Left lung (tissue), 14 donors: ENCODE measurements around the gene ZNF318. TPM values are rescaled to one million over a fixed set of nuclear protein-coding genes. Genes with fewer than 3 reads are reported as not detected.
A peak's percentile ranks its signal among the peaks of the same experiment; 100 is the strongest.
"Not testable (repeated sequence)": the region's sequence is repeated elsewhere in the genome, so short reads cannot be mapped to it uniquely, and the experiment has no call there.

ENCODE experiments used
- ATAC-seq: fragments of 200-7000 bp; cut with Tn5 transposase; one replicate; pipeline ENCODE4 v1.9.1; 2020; ENCODE audit warnings: moderate library complexity
- DNase-seq, 4 donors: peaks; one replicate each; pipeline ENCODE4 v3.0.0-alpha.2; 2013 to 2020
- H3K27ac ChIP-seq, 2 donors: fragments of 200-600 bp; sonication (generic) in 1 of 2; one replicate each; pipeline versions ENCODE4 v1.5.0 to v1.8.0; 2020 to 2021
- H3K27me3 ChIP-seq, 2 donors: fragments of 200-600 bp; sonication (generic) in 1 of 2; one replicate each; pipeline versions ENCODE4 v1.5.0 to v1.8.0; 2020 to 2021
- H3K36me3 ChIP-seq, 2 donors: fragments of 200-600 bp; sonication (generic) in 1 of 2; one replicate each; pipeline versions ENCODE4 v1.5.0 to v1.8.0; 2020 to 2021
- H3K4me1 ChIP-seq, 2 donors: fragments of 200-600 bp; one replicate each; pipeline ENCODE4 v1.8.0; 2021
- H3K4me3 ChIP-seq, 2 donors: fragments of 200-600 bp; sonication (generic) in 1 of 2; one replicate each; pipeline versions ENCODE4 v1.5.0 to v1.8.0; 2020 to 2021; ENCODE audit warnings: mild to moderate bottlenecking in 1 of 2
- H3K9me3 ChIP-seq, 2 donors: fragments of 200-600 bp; sonication (generic) in 1 of 2; one replicate each; pipeline versions ENCODE4 v1.5.0 to v1.8.0; 2020 to 2021
- CTCF ChIP-seq, 2 donors: fragments of 200-600 bp; sonication (generic) in 1 of 2; IDR thresholded peaks; one replicate each; pipeline versions ENCODE4 v1.5.0 to v1.8.0; 2021; ENCODE audit warnings: antibody characterized with exemption in 2 of 2
- intact Hi-C, 2 donors: fragments of 100-400 bp; cut with DNase I; formaldehyde crosslinking; loops; one replicate each; pipeline versions ENCODE4 v1.11.2 to v1.14.2; 2022
- long read RNA-seq, 12 donors: library from polyadenylated mRNA in 2 of 12; unstranded in 2 of 12; transcript quantifications; one replicate each; pipeline ENCODE4 v2.0.0 and lab custom pipeline, GENCODE V29; 2019 to 2026
- polyA plus RNA-seq, 6 donors: library from polyadenylated mRNA; unstranded; fragments of 120-200 nt; gene quantifications; one replicate each; pipeline ENCODE4 v1.2.1, GENCODE V29; 2013; ENCODE audit not compliant: insufficient read length in 6 of 6
- total RNA-seq, 2 donors: library from RNA; stranded (reverse); fragmentation: NEBNext Ultra II Directional; extraction: Animal tissue kit (Norgen Biotek cat#: 25700); gene quantifications; one replicate each; pipeline ENCODE4 v1.2.1, GENCODE V29; 2021
- donor health status: DM: no; HTN: yes; CAD: no.
- donor health status: DM: no; HTN: no; CAD: no.

Gene ZNF318, protein sequence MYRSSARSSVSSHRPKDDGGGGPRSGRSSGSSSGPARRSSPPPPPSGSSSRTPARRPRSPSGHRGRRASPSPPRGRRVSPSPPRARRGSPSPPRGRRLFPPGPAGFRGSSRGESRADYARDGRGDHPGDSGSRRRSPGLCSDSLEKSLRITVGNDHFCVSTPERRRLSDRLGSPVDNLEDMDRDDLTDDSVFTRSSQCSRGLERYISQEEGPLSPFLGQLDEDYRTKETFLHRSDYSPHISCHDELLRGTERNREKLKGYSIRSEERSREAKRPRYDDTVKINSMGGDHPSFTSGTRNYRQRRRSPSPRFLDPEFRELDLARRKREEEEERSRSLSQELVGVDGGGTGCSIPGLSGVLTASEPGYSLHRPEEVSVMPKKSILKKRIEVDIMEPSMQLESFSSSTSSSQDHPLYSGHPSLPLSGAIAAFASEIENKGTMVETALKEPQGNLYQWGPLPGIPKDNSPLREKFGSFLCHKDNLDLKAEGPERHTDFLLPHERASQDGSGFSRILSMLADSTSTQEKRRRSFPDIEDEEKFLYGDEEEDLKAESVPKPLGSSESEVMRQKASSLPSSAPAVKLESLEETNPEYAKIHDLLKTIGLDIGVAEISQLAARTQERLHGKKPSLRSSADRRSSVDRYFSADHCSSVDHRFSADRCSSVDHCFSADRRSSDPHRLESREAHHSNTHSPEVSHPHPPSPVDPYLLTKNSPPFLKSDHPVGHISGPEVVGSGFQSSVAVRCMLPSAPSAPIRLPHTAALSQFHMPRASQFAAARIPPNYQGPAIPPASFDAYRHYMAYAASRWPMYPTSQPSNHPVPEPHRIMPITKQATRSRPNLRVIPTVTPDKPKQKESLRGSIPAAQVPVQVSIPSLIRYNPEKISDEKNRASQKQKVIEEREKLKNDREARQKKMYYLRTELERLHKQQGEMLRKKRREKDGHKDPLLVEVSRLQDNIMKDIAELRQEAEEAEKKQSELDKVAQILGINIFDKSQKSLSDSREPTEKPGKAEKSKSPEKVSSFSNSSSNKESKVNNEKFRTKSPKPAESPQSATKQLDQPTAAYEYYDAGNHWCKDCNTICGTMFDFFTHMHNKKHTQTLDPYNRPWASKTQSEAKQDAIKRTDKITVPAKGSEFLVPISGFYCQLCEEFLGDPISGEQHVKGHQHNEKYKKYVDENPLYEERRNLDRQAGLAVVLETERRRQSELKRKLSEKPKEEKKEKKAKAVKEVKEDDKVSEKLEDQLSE (N-terminal part only)
- total RNA-seq (10 to 100 TPM; 13.3 to 14.3 TPM), polyA plus RNA-seq (10 to 100 TPM; 30.1 to 37.6 (median 32.7) TPM)
- long read RNA-seq, donor 1, full-length matches to known transcripts, result 2 of 18 reads
- long read RNA-seq, donor 1, partial matches to known transcripts, result 16 of 18 reads
- long read RNA-seq, donor 1, other reads (novel, unspliced or antisense), result 0 of 18 reads
- long read RNA-seq, donor 2, full-length matches to known transcripts, result 1 of 11 reads
- long read RNA-seq, donor 2, partial matches to known transcripts, result 10 of 11 reads
- long read RNA-seq, donor 2, other reads (novel, unspliced or antisense), result 0 of 11 reads
- long read RNA-seq, donor 3, full-length matches to known transcripts, result 2 of 2 reads
- long read RNA-seq, donor 3, partial matches to known transcripts, result 0 of 2 reads
- long read RNA-seq, donor 3, other reads (novel, unspliced or antisense), result 0 of 2 reads
- long read RNA-seq, donor 4, partial matches to known transcripts, result 1 of 2 reads
- long read RNA-seq, donor 4, other reads (novel, unspliced or antisense), result 1 of 2 reads
- long read RNA-seq, donor 5, full-length matches to known transcripts, result 1 of 1 reads
- long read RNA-seq, donor 5, partial matches to known transcripts, result 0 of 1 reads
- long read RNA-seq, donor 5, other reads (novel, unspliced or antisense), result 0 of 1 reads
- long read RNA-seq, donor 6, full-length matches to known transcripts, result 1 of 1 reads
- long read RNA-seq, donor 6, partial matches to known transcripts, result 0 of 1 reads
- long read RNA-seq, donor 6, other reads (novel, unspliced or antisense), result 0 of 1 reads
- long read RNA-seq, donor 7, result 0 reads
- long read RNA-seq, donor 8, full-length matches to known transcripts, result 1 of 27 reads
- long read RNA-seq, donor 8, partial matches to known transcripts, result 26 of 27 reads
- long read RNA-seq, donor 8, other reads (novel, unspliced or antisense), result 0 of 27 reads
- long read RNA-seq, donor 9, result 0 reads
- long read RNA-seq, donor 10, result 0 reads
- long read RNA-seq, donor 11, full-length matches to known transcripts, result 1 of 1 reads
- long read RNA-seq, donor 11, partial matches to known transcripts, result 0 of 1 reads
- long read RNA-seq, donor 11, other reads (novel, unspliced or antisense), result 0 of 1 reads
- long read RNA-seq, donor 12, partial matches to known transcripts, result 12 of 12 reads
- long read RNA-seq, donor 12, other reads (novel, unspliced or antisense), result 0 of 12 reads

DNA sequence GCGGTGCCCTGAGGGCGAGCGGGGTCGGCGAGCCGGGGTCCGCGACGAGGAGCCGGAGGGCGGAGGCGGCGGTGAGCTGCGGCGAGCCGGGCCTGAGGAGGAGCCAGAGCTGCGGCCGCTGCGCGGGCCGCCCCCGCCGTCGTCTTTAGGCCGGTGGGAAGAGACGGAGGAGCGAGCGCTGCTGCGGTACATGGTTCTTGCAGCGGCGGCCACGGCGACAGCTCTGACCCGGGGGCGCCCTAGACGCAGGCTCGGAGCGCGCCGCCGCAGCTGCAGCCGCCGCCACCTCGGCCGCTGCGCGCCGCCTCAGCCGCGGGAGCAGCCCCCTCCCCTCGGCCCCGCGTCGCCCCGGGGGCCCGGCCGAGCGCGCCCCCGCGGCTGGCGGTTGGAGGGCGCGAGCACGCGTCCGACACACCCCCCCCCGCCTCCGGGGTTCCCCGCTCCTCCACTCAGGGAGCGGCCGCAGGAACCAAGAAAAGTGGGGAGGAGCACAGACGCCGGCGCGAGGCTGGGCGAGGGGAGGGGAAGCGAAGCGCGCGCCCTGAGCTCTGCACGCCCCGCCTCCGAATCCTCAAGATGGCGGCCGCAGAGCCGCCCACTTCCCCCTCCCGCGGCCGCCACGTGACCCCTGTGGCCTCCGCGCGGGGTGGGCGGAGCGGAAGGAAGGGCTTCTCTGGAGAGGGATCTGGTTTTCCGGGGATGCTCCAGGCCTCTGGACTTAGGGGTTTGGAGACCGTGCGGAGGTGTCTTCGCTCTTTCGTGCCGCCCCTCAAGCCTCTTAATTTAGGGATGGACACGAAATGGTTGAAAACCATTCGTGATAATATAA lies at the start of gene ZNF318:
Gene ZNF318, minus strand, starts transcription at position 474 of the 829 bp plus-strand sequence. Its CDS starts 282 bp downstream, at position 192.
- DNase-seq (peak; percentile 95 to 99 (median 98)), ATAC-seq (peak; percentile 98)
- no peak for TF ChIP-seq CTCF (IDR thresholded peaks at IDR 0.05)
- H3K27ac ChIP-seq, result peak within 1 kb of the TSS; percentile 80 to 90
- intact Hi-C loops, result no loop called here
- H3K36me3 ChIP-seq, result peaks cover 0 to 12% of the 10 kb centered on the region in 2 donors
- peak within 1 kb of the TSS; percentile 73 to 76 for H3K4me3 ChIP-seq
- H3K27me3 ChIP-seq, result peaks cover 0 to under 1% of the 10 kb centered on the region in 2 donors
- H3K4me1 ChIP-seq, result peaks cover 14 to 29% of the 10 kb centered on the region in 2 donors
- H3K9me3 ChIP-seq, result no peaks in the 10 kb centered on the region

GRCh38 chr6:43416935-43417334 lies 47.5 kb upstream of the ZNF318 start:
- ATAC-seq (no peak), DNase-seq (no peak)
- Histone ChIP-seq H3K9me3 (no peaks in the 10 kb centered on the region), H3K27ac (no peak overlapping the region), H3K27me3 (peaks cover 0 to 9% of the 10 kb centered on the region in 2 donors), H3K4me1 (no peaks in the 10 kb centered on the region), H3K4me3 (no peak overlapping the region), H3K36me3 (no peaks in the 10 kb centered on the region)
- intact Hi-C loops, result no loop called here
- no peak for TF ChIP-seq CTCF (IDR thresholded peaks at IDR 0.05)

DNA sequence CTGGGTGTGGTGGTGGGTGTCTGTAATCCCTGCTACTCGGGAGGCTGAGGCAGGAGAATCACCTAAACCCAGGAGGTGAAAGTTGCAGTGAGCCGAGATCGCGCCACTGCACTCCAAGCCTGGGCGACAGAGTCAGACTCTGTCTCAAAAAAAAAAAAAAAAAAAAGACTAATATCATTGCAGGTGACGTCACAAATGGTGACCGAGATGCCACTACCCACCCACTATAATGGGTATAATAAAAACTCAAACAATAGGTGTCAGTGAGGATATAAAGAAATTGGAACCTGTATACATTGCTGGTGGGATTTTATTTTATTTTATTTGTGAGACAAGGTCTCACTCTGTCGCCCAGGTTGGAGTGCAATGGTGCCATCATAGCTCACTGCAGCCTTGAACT lies 45.8 kb upstream of the ZNF318 start:
- H3K36me3 ChIP-seq, H3K4me1 ChIP-seq, ATAC-seq, H3K4me3 ChIP-seq, H3K27me3 ChIP-seq, H3K9me3 ChIP-seq, H3K27ac ChIP-seq, DNase-seq, intact Hi-C loops: not testable (repeated sequence)

- DNase-seq (no peak), ATAC-seq (no peak)
- no peak for TF ChIP-seq CTCF (IDR thresholded peaks at IDR 0.05)
- H3K27ac ChIP-seq, result no peak overlapping the region
- no peaks in the 10 kb centered on the region for H3K36me3 ChIP-seq
- intact Hi-C loops, result no loop called here
- no peaks in the 10 kb centered on the region for H3K4me1 ChIP-seq
- no peak overlapping the region for H3K4me3 ChIP-seq
- H3K27me3 ChIP-seq, result peaks cover 0 to 19% of the 10 kb centered on the region in 2 donors
- H3K9me3 ChIP-seq, result no peaks in the 10 kb centered on the region
Observed at GRCh38 chr6:43413002-43413401, 43.6 kb upstream of the ZNF318 start.
